RWPE2 (cell line): Measurements from ENCODE around the gene CHCHD1.

Source experiments
- ATAC-seq: fragments of 200-7000 bp; cut with Tn5 transposase; 3 replicates; pipeline ENCODE4 v1.9.1; 2021; ENCODE audit warnings: low read depth
- DNase-seq: peaks from one replicate; pipeline ENCODE4 v3.0.0-alpha.2; 2020; ENCODE audit warnings: low spot score
- H3K27ac ChIP-seq: fragments of 450-650 bp; 2 replicates; pipeline ENCODE4 v1.5.1; 2017; ENCODE audit warnings: mild to moderate bottlenecking; ENCODE audit not compliant: poor library complexity, severe bottlenecking
- H3K27me3 ChIP-seq: fragments of 250-450 bp; sonication (Bioruptor Pico); 2 replicates; pipeline ENCODE4 v1.5.1; 2021; ENCODE audit warnings: mild to moderate bottlenecking, moderate library complexity; ENCODE audit not compliant: insufficient read depth, poor library complexity, severe bottlenecking
- H3K36me3 ChIP-seq: fragments of 250-450 bp; sonication (Bioruptor Pico); 2 replicates; pipeline ENCODE4 v1.5.1; 2020; ENCODE audit warnings: low read depth, mild to moderate bottlenecking, moderate library complexity
- H3K4me1 ChIP-seq: fragments of 250-450 bp; sonication (Bioruptor Pico); 2 replicates; pipeline ENCODE4 v1.5.1; 2021; ENCODE audit warnings: mild to moderate bottlenecking, moderate library complexity; ENCODE audit not compliant: insufficient read depth, poor library complexity, severe bottlenecking
- H3K4me3 ChIP-seq: fragments of 250-450 bp; sonication (Bioruptor Pico); 2 replicates; pipeline ENCODE4 v1.5.1; 2021; ENCODE audit warnings: mild to moderate bottlenecking, moderate library complexity; ENCODE audit not compliant: severe bottlenecking
- H3K9me3 ChIP-seq: fragments of 250-450 bp; sonication (Bioruptor Pico); 2 replicates; pipeline ENCODE4 v1.5.1; 2021; ENCODE audit warnings: mild to moderate bottlenecking, moderate library complexity; ENCODE audit not compliant: severe bottlenecking
- TF ChIP-seq, protein P1 (sequence below): fragments of 450-650 bp; IDR thresholded peaks from one replicate; pipeline ENCODE4 v1.5.1; 2017; ENCODE audit warnings: mild to moderate bottlenecking, moderate library complexity; ENCODE audit not compliant: poor library complexity, severe bottlenecking

The CHCHD1 gene

DNA sequence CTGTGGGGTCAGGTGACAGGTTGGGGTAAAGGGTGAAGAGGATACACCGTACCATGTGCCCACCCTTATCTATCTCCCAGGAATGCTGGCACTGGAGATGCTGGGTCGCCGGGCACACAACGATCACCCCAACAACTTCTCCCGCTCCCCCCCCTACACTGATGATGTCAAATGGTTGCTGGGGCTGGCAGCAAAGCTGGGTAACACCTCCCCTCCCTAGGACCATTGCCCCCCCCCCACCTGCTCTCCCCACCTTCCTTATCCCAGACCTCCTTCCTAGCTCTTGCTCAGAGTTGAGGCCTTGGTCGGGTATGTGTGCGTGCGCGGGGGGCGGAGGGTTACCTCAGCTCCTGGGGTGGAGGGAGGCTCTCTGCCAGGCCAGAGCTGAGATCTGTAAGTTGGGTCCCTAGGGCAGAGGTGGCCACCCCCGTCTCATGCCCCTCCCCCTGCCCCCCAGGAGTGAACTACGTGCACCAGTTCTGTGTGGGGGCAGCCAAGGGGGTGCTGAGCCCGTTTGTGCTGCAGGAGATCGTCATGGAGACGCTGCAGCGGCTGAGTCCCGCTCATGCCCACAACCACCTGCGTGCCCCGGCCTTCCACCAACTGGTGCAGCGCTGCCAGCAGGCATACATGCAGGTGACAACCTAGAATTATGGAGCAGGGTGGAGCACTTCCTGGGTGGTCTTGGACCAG lies 18.9 kb downstream of the CHCHD1 start:
- TF ChIP-seq, protein P1, sequence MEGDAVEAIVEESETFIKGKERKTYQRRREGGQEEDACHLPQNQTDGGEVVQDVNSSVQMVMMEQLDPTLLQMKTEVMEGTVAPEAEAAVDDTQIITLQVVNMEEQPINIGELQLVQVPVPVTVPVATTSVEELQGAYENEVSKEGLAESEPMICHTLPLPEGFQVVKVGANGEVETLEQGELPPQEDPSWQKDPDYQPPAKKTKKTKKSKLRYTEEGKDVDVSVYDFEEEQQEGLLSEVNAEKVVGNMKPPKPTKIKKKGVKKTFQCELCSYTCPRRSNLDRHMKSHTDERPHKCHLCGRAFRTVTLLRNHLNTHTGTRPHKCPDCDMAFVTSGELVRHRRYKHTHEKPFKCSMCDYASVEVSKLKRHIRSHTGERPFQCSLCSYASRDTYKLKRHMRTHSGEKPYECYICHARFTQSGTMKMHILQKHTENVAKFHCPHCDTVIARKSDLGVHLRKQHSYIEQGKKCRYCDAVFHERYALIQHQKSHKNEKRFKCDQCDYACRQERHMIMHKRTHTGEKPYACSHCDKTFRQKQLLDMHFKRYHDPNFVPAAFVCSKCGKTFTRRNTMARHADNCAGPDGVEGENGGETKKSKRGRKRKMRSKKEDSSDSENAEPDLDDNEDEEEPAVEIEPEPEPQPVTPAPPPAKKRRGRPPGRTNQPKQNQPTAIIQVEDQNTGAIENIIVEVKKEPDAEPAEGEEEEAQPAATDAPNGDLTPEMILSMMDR = no peak
- Histone ChIP-seq H3K27me3 (no peaks in the 10 kb centered on the region), H3K27ac (no peak overlapping the region), H3K36me3 (peaks cover 71% of the 10 kb centered on the region), H3K9me3 (no peaks in the 10 kb centered on the region), H3K4me1 (no peaks in the 10 kb centered on the region), H3K4me3 (no peak overlapping the region)
- ATAC-seq (no peak), DNase-seq (no peak)

DNA sequence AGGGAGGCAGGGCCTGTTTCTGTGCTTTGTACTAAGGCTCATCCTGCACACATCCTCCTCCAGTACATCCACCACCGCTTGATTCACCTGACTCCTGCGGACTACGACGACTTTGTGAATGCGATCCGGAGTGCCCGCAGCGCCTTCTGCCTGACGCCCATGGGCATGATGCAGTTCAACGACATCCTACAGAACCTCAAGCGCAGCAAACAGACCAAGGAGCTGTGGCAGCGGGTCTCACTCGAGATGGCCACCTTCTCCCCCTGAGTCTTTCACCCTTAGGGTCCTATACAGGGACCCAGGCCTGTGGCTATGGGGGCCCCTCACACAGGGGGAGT lies 19.4 kb downstream of the CHCHD1 start:
- Histone ChIP-seq H3K36me3 (peaks cover 73% of the 10 kb centered on the region), H3K9me3 (no peaks in the 10 kb centered on the region), H3K27me3 (no peaks in the 10 kb centered on the region), H3K4me1 (no peaks in the 10 kb centered on the region), H3K4me3 (no peak overlapping the region), H3K27ac (no peak overlapping the region)
- DNase-seq (no peak), ATAC-seq (no peak)
- TF ChIP-seq, protein P1 = no peak

DNA sequence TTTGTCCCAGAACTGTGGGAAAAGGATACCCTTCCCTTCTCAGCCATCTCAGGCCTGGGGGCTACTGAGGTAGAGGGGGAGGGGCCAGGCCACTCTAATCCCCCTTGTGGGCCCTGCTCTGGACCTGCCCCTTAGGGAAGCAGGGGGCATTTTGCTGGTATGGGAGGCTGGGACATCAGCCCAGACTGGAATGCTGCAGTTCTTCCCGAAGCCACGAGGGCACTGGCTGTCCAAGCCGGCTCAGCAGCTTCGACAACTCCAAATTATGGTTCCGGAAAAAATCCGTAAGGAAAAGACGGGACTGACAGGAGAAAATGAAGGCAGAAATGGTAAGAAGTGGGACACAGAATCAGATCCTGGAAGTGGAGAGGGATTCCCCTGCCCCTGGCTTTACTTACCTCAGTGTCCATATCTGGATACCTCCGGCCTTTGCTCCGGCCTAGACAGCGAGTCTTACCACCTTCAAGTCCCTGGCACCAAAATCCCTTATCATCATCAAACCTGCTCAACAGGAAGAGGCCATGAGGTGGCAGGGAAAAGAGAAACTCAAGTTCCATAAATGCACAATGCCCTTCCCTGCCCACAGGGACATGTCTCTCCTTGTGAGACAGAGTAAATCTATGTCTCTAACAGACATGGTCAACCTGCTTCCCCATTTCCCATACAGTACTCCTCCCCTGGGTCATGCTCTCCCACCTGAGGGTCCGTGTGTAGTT lies 20.6 kb downstream of the CHCHD1 start:
- ATAC-seq (no peak), DNase-seq (no peak)
- Histone ChIP-seq H3K27ac (no peak overlapping the region), H3K4me3 (no peak overlapping the region), H3K9me3 (no peaks in the 10 kb centered on the region), H3K36me3 (peaks cover 73% of the 10 kb centered on the region), H3K4me1 (no peaks in the 10 kb centered on the region), H3K27me3 (no peaks in the 10 kb centered on the region)
- TF ChIP-seq, protein P1 = no peak

DNA sequence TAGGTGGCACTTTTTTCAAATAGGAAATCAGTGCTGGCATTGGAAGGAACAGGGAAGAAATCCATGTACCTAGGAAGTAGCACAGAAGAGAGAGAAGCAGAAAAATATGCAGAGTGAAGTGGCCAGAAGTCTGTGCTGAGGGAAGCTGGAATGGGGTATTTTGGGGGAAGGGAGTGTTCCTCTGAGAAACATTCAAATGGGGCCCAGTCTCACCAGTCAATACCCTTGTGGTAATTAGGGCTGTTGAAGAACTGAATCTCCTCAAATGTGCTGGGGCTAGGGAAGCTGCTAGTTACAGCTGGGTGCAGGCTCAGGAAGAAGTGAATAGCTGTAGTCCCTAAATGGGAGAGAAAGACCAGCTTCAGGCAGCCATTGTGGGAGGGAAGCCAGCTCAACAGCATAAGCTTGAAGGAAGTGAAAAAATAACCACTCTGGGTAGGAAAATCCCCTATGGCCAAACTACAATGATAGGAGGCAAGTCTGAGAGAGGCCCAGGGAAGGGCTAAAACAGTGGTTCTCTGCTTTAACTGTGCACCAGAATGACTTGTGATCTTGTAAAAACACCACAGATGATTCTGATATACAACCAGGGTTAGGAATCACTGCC lies 21.9 kb downstream of the CHCHD1 start:
- DNase-seq (no peak), ATAC-seq (no peak)
- Histone ChIP-seq H3K4me1 (no peaks in the 10 kb centered on the region), H3K4me3 (no peak overlapping the region), H3K27ac (no peak overlapping the region), H3K9me3 (no peaks in the 10 kb centered on the region), H3K36me3 (peaks cover 65% of the 10 kb centered on the region), H3K27me3 (no peaks in the 10 kb centered on the region)
- TF ChIP-seq, protein P1 = no peak
